SU-DHL-6 (cell line): ENCODE data around the gene MARCHF10.

ENCODE experiments used
- H2AFZ ChIP-seq: fragments of 200-600 bp; sonication (generic); 2 replicates; pipeline ENCODE4 v1.6.1; 2014; ENCODE audit warnings: low read depth, mild to moderate bottlenecking, moderate library complexity, mixed read lengths, antibody characterized with exemption, low read length; ENCODE audit not compliant: severe bottlenecking
- H3F3A ChIP-seq: fragments of 200-600 bp; shearing (Covaris generic); 2 replicates; pipeline ENCODE4 v1.6.0; 2016; ENCODE audit warnings: antibody characterized with exemption, mild to moderate bottlenecking; ENCODE audit not compliant: insufficient read depth
- H3K27ac ChIP-seq: fragments of 200-600 bp; sonication (generic); 2 replicates; pipeline ENCODE4 v1.5.1; 2016; ENCODE audit warnings: low read depth, mild to moderate bottlenecking, low read length, moderate library complexity, mixed read lengths
- H3K27me3 ChIP-seq: fragments of 200-600 bp; sonication (generic), shearing (Covaris generic); 2 replicates; pipeline ENCODE4 v1.6.0; 2014; ENCODE audit warnings: mild to moderate bottlenecking, low read length
- H3K36me3 ChIP-seq: fragments of 200-600 bp; sonication (generic); 2 replicates; pipeline ENCODE4 v1.6.1; 2014; ENCODE audit warnings: mild to moderate bottlenecking, low read length, mixed read lengths
- H3K4me2 ChIP-seq: fragments of 300-600, 200-600 bp; shearing (Covaris generic), sonication (generic); 2 replicates; pipeline ENCODE4 v1.6.0; 2014; ENCODE audit warnings: low read length, low read depth, mild to moderate bottlenecking; ENCODE audit not compliant: poor library complexity, severe bottlenecking
- H3K4me3 ChIP-seq: fragments of 200-600 bp; sonication (generic); 2 replicates; pipeline ENCODE4 v1.5.1; 2014; ENCODE audit warnings: antibody characterized with exemption, low read length, mild to moderate bottlenecking, mixed read lengths; ENCODE audit not compliant: insufficient read depth, poor library complexity, severe bottlenecking
- H3K79me2 ChIP-seq: fragments of 200-600 bp; sonication (generic); 2 replicates; pipeline ENCODE4 v1.6.1; 2014; ENCODE audit warnings: mild to moderate bottlenecking, low read length, moderate library complexity; ENCODE audit not compliant: insufficient read depth
- H3K9ac ChIP-seq: fragments of 200-600 bp; sonication (generic); 2 replicates; pipeline ENCODE4 v1.7.0; 2014; ENCODE audit warnings: mild to moderate bottlenecking, low read length
- H3K9me2 ChIP-seq: fragments of 200-600 bp; sonication (generic); replicated peaks from 2 replicates; pipeline ENCODE4 v1.6.1; 2014; ENCODE audit warnings: low read length; ENCODE audit not compliant: insufficient read depth
- H3K9me3 ChIP-seq: fragments of 200-600 bp; sonication (generic); 2 replicates; pipeline ENCODE4 v1.6.1; 2014; ENCODE audit warnings: low read length, mixed read lengths; ENCODE audit not compliant: insufficient read depth
- H4K20me1 ChIP-seq: fragments of 200-600 bp; sonication (generic); 2 replicates; pipeline ENCODE4 v1.6.1; 2014; ENCODE audit warnings: low read depth, mild to moderate bottlenecking, antibody characterized with exemption, low read length, moderate library complexity, mixed read lengths
- EZH2phosphoT487 ChIP-seq: fragments of 200-600 bp; sonication (generic), shearing (Covaris generic); conservative IDR thresholded peaks from 2 replicates; pipeline ENCODE4 v1.6.1; 2018; ENCODE audit warnings: mild to moderate bottlenecking, antibody characterized with exemption, low read length, moderate library complexity, mixed read lengths
- TF ChIP-seq, protein P1 (sequence below): fragments of 200-600 bp; sonication (generic); IDR thresholded peaks from one replicate; pipeline ENCODE4 v1.5.1; 2017; ENCODE audit warnings: antibody characterized with exemption, mild to moderate bottlenecking, low read length, moderate library complexity; ENCODE audit not compliant: insufficient read depth, poor library complexity, severe bottlenecking

Gene MARCHF10

DNA sequence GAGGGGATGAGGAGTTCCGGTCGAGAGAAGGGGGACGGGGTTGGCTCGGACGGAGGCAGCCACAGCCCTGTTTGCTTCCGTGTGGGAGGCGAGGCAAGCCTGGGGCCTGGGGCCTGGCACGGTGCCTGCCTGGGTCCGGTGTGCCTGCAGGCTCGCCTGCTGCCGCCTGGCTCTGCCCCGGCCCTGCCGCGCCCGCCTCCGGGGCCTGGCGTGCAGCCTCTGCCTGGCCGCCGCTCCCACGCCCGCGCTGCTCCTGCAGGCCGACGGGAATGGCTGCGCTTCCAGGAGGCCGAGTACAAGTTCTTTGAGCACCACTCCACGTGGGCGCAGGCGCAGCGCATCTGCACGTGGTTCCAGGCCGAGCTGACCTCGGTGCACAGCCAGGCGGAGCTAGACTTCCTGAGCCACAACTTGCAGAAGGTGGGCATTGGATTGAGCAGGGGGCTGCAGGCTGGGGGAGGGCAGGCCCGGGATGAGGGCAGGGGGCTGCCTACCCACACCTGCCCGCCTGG lies 127.5 kb downstream of the MARCHF10 start:
- no peaks in the 10 kb centered on the region for H3K36me3 ChIP-seq
- H3K79me2 ChIP-seq, result no peaks in the 10 kb centered on the region
- no peaks in the 10 kb centered on the region for H3K9me2 ChIP-seq
- H3K4me3 ChIP-seq, result no peak overlapping the region
- H3K9me3 ChIP-seq, result no peaks in the 10 kb centered on the region
- H3K9ac ChIP-seq, result no peak overlapping the region
- H2AFZ ChIP-seq, result no peak overlapping the region
- H3K27ac ChIP-seq, result no peak overlapping the region
- TF ChIP-seq, protein P1, sequence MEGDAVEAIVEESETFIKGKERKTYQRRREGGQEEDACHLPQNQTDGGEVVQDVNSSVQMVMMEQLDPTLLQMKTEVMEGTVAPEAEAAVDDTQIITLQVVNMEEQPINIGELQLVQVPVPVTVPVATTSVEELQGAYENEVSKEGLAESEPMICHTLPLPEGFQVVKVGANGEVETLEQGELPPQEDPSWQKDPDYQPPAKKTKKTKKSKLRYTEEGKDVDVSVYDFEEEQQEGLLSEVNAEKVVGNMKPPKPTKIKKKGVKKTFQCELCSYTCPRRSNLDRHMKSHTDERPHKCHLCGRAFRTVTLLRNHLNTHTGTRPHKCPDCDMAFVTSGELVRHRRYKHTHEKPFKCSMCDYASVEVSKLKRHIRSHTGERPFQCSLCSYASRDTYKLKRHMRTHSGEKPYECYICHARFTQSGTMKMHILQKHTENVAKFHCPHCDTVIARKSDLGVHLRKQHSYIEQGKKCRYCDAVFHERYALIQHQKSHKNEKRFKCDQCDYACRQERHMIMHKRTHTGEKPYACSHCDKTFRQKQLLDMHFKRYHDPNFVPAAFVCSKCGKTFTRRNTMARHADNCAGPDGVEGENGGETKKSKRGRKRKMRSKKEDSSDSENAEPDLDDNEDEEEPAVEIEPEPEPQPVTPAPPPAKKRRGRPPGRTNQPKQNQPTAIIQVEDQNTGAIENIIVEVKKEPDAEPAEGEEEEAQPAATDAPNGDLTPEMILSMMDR, result no peak
- no peak for TF ChIP-seq EZH2phosphoT487
- H3F3A ChIP-seq, result no peaks in the 10 kb centered on the region
- H3K4me2 ChIP-seq, result no peak overlapping the region
- no peaks in the 10 kb centered on the region for H4K20me1 ChIP-seq
- no peaks in the 10 kb centered on the region for H3K27me3 ChIP-seq

DNA sequence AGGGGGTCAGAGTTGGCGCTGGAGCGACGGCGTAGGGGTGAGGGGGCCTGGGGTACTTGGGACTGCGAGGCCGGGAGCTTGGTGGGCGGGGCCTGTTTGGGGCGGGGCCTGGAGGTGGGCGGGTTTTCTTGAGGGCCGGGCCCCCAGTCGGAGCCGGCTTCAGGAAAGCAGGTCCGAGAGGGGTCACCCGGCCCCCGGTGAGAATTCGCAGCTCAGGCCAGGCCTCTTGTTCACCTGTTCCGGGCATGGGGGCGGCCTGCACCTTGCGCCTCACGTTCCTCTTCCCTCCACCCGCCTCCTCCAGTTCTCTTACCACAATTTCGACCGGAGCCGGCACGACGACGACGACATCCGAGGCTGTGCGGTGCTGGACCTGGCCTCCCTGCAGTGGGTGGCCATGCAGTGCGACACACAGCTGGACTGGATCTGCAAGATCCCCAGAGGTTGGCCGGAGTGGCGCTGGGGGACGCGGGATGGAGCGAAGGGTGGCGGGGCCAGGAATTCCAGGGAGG lies 128.2 kb downstream of the MARCHF10 start:
- Histone ChIP-seq H4K20me1 (no peaks in the 10 kb centered on the region), H3F3A (no peaks in the 10 kb centered on the region), H3K79me2 (no peaks in the 10 kb centered on the region), H3K9me2 (no peaks in the 10 kb centered on the region), H3K27ac (no peak overlapping the region), H3K4me2 (no peak overlapping the region), H3K27me3 (no peaks in the 10 kb centered on the region), H3K4me3 (no peak overlapping the region), H3K36me3 (no peaks in the 10 kb centered on the region), H2AFZ (no peak overlapping the region), H3K9ac (no peak overlapping the region), H3K9me3 (no peaks in the 10 kb centered on the region)
- no peak for TF ChIP-seq EZH2phosphoT487
- TF ChIP-seq, protein P1, result no peak

DNA sequence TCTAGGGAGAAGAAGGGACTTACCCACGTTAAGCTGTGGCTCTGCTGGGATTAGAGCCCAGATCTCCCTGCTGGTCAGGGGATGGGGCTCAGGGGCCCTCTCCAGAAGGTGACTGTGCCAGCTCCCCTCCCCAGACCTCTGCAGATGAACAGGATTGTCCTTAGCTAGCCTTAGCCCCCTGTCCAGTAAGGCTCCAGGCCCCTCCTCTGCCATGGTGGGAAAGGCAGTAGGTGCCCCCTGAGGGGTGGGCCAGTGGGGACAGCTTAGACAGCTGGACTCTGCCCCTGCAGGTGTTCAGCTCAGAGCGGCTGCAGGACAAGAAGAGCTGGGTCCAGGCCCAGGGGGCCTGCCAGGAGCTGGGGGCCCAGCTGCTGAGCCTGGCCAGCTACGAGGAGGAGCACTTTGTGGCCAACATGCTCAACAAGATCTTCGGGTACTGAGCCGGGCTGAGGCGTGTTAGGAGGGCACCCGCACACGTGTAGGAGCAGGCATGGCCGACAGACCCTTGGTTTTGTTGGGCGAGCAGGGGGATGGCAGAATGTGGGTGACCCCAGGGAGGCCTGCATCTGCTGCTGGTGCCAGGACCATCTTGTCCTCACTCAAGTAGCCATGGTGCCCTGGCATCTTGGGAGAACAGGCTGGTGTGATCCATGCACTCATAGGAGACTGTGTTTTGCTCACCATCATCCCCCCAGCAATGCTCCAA lies 129.7 kb downstream of the MARCHF10 start:
- Histone ChIP-seq H4K20me1 (no peaks in the 10 kb centered on the region), H3K9ac (no peak overlapping the region), H3K9me3 (no peaks in the 10 kb centered on the region), H3K27ac (no peak overlapping the region), H3K4me3 (no peak overlapping the region), H3K79me2 (no peaks in the 10 kb centered on the region), H3K36me3 (no peaks in the 10 kb centered on the region), H2AFZ (no peak overlapping the region), H3K9me2 (no peaks in the 10 kb centered on the region), H3K27me3 (no peaks in the 10 kb centered on the region), H3K4me2 (no peak overlapping the region), H3F3A (no peaks in the 10 kb centered on the region)
- TF ChIP-seq, protein P1, result no peak
- no peak for TF ChIP-seq EZH2phosphoT487
